CD4-positive, alpha-beta T cell treated with Interleukin-6 at 100 ng/mL for 8 hours (primary cell): ENCODE results near the gene HMGB2.

Experiments used
- DNase-seq: peaks from one replicate; pipeline ENCODE4 v3.0.0-alpha.2; 2020; ENCODE audit warnings: mixed read lengths, low spot score

HMGB2 gene

DNA sequence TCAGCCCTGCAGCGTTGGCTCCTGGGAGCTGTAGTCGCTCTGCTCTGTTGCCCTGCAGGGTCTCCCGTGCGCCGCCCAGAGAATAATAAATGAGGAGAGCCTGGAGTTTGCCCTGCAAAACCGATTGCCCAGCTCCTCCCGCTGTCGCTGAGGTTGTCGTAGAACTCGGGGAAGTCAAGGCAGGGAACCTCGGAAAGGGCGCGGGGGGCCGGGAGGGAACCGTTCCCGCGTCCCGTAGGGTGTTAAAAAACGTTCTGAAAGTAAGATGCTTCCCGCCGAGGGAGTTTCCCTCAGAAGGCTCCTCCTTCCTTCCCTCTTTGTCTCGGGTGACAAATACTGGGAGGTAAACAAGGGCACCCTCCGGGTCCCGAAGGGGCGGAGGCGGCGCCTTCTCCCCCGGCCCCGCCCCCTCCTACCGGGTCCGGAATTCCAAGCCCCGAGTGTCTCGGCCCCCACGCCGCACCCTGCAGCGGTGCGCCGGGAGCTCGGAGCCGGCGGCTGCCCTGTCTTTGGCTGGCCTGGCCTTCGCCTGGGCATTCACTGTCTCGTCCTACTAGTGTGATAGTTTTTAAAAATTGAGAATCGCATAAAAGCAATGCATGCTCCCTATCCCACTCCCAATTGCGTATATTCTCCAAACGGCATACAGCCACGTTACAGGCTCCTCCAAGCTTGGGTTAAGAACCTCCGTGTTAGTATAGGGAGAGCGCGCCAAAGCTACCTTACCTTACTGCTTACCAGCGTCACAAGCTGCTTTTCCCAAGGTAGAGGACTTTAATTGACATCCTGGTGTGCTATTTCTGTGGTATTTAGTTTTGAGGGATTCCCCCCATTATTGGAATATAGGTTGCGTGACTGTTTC lies 964 bp upstream of the HMGB2 start:
- DNase-seq: peak; percentile 19

DNA sequence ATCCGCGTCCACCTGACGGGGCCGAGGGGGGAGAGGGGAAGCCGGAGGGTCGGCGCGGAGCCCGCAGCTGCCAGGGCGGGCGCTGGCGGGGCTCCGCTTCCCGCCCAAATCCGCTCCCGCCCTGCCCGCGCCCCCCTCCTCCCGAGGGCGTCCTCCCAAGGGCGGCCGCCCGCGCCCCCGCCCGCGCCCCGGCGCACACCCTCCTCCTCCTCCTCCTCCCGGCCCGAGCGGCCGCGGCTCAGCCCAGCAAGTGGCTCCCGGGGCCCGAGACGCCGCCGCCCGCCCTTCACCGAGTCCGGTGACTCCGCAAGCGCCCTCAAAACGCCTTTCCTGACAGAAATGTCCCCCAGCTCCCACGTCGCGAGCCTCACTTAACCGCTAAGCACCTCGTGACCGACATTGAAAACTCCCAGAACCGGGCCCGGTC lies 487 bp downstream of the HMGB2 start:
- peak; percentile 42 for DNase-seq

DNA sequence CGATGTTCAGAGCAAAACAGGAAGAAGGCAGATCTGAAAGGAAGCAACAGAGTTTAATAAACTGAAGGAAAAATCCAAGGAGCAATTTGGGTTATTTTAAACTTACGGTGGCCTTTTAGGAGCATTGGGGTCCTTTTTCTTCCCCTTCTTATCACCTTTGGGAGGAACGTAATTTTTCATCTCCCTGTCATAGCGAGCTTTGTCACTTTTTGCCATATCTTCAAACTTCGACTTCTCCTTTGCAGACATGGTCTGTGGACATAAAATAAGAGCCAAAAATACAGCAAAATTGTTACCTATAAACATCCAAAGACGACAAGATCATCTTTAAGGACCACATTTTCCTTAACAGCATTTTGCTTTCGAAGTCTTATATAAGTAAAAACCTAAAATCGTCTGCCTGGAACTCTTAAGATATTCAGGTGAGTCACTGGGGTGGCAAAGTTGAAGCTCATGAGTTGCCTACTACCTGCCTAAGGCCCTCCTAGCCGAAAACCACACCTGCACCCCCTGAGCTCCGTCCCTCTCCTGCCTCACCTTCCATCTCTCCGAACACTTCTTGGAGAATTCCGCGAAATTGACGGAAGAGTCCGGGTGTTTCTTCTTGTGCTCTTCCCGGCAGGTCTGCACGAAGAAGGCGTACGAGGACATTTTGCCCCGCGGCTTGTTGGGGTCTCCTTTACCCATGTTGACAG lies 1.0 kb downstream of the HMGB2 start:
- DNase-seq: peak; percentile 17

DNA sequence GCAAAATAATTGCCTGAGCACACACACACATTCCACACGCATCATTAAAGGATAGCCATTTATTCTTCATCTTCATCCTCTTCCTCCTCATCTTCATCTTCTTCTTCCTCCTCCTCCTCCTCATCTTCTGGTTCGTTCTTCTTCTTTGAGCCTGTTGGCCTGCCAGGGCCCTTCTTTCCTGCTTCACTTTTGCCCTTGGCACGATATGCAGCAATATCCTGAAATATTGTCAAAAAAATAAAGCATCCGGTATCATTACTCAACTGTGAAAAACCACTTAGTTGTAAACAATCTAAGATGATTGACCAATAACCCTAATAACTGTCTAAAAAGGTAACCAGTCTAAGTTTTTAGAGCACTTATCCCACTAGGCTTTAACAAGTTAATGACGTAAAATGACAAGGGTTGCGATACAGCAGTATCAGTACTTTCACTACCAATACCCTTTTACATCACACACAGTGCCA lies 2.1 kb downstream of the HMGB2 start:
- DNase-seq: no peak

DNA sequence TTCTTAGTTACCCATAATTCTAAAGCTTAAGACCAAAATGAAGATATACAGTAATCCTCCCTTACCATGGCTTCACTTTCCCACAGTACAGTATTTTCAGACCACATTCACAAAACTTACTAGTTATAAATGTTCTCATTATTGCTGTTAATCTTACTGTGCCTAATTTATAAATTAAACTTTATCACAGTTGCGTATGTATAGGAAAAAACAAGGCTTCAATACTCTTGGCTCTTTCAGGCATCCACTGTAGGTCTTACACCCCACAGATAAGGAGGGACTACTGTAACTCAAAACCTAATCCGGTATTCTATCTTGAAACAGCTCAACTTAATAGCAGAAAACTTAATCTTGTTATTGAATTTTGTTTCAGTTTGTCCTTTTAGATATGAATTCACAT lies 3.6 kb downstream of the HMGB2 start:
- DNase-seq: no peak

DNA sequence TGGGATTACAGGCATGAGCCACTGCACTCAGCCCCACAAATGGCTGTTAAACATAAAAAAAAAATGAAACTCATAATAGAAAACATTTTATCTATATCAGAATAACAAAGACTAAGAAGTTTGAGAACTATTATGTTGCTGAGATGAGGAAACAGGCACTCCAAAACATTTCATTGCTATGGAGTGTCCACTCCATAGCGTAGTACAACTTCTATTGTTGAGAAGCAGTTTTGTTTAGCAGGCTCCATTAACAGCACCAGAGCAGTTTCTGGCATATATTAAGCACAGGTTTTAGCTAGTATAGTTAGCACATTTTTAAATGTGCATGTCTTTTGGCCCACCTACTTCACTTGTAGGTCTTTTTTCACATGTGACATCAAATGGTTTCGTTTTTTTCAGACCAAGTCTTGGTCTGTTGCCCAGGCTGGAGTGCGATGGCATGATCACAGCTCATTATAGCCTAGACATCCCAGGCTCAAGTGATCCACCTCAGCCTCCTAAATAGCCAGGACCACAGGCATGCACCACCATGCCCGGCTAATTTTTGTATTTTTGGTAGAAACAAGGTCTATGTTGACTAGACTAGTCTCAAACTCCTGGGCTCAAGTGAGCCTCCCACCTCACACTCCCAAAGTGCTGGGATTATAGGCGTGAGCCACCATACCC lies 5.8 kb downstream of the HMGB2 start:
- DNase-seq: no peak

DNA sequence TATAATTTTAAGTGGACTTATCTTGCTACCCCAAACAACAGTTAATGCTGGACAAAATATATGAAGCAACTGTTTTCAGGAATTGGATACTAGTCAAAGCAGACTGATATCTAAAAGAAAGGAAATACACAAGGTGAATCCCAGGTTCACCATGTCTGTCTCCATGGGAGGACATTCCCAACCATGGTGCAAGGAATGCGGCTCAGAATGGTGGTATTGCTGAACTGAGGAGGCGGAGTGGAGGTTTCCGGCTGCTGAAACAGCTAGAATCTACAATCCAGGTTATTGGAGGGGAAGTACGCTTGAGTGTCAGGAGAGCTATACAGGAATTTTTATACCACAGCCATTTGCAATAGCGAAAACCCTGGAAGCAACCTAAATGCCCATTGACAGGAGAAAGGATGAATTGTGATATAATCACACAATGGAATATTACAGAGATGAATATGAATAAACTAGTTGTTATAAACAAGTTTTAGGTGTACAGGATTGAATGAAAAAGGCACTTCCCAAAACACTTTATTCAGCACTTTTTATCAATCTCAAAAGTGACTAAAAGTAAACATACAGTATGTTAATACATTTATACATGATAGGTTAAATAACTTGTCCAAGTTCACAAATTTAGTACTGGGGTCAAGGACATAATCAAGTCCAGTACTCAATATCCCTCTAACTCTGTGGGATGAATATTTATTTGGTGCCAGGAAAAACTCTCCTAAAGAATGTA lies 9.0 kb downstream of the HMGB2 start:
- DNase-seq: no peak

DNA sequence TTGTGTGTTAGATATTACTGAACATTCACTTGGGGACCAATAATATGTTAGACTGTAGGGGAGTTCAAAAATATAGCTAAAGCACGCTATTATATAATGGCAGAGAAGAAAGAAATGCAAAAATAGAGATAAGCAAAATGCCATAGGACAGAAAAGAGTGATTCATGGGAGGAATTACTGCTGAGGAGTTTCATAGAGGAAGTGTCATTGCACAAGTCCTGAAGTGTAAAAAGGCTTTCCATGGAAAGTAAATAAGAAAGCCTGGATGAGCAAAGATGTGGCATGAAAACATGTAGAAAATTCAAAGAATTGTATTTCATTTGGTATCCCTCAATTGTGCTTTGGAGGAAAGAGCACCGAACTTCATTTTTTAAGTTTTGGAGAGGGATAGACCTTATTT lies 14.5 kb downstream of the HMGB2 start:
- no peak for DNase-seq

DNA sequence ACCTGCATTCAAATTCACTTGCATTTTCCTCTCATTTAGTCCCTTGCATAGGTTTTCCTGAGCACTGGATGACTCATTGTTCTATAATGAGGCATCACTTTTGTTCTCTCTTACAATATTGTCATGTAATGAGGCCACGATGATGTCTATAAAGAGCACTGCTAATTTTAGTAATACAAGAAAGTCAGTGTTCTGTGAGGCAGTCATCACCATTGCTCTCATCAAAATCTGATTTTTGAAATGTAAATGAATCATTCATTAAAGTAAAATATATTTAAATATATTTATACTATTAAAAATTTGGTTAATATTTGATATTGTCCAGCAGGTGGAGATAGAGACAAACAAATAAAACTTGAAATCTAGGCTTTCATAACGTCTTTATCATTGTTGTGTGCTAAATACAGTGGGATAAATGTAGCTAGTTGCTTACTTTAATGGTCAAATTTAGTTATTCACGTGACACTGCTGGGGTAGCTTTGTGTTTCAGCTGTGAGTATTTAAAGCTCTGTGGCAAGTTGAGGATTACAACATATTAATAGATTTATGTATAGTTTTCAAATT lies 15.4 kb downstream of the HMGB2 start:
- DNase-seq: no peak

DNA sequence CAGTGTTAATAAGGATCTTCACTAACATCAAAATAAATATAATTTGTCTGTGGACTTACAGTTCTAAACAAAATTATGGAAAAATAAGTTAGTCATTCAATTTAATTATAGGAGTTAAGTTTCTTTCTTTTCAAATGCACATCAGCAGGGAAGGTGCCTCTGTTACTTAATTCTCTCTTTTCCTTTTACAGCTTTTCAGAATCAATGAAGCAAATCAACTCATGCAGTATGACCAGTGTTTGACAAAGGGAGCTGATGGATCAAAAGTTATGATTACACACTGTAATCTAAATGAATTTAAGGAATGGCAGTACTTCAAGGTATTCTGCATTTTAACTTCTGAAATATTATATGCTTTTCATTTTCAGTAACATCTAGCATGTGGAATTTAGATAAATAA lies 15.9 kb downstream of the HMGB2 start:
- no peak for DNase-seq

DNA sequence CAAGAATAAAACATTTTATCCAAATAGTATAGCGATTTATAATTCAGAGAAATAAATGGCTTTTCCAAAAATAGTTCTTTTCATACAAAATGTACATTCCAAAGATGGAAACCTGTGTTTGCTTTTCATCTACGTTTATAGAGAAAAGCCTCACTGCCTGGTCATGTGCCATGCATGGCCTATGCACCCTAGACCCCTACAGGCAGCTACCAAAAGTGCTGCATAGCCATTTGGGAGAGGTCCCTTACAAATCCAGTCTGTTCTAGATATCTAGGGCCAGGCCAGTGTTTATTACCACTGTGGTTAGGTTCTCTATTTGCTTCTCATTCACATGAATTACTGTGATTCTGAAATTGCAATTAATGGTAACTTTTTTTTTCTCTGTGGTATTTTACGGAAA lies 17.2 kb downstream of the HMGB2 start:
- DNase-seq: no peak

DNA sequence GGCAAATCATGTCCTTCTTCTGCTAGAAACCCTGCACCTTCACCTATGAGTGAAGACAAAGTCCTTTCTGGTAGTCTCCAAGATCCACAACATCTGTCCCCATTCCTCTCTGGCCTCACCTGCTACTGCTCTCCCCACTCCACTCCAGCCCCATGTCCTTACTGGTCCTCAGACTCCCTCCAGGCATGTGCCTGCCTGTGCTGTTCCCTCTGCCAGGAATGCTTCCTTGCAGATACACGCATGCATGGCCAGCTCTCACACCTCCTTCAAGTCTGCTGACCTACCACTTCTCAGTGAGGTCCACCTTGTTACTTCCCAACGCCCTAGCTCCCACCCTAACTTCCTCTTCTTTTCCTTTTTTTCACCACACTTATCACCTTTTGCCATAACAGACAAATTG lies 18.1 kb downstream of the HMGB2 start:
- no peak for DNase-seq

DNA sequence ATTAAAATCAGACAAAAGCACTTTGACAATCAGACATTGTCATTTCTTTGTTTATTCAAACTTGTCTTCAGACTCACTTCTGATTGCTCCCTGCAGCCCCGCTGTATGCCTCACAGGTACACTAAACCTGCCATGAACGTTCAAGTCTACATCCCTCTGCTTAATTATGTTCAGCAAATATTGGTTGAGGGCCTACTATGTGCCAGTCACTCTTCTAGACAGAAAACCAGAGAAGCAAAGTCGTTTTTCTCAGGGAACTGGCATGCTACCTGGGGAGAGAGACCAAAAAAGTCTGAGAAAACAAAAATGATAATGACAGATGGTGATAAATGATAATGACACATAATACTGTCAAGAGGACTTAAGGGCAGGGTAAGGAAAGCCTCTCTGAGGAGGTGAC lies 19.4 kb downstream of the HMGB2 start:
- DNase-seq: no peak

DNA sequence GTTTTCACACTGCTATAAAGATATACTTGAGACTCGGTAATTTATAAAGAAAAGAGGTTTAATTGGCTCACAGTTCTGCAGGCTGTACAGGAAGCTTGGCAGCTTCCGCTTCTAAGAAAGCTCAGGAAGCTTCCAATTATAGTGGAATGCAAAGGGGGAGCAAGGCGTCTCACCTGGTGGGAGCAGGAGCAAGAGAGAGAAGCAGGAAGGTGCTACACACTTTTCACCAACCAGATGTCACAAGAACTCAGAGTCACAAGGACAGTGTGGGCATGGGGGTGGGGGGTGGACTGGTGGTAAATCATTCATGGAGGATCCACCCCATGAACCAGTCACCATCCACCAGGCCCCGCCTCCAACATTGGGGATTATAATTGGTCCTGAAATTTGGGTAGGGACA lies 22.8 kb downstream of the HMGB2 start:
- DNase-seq: no peak

DNA sequence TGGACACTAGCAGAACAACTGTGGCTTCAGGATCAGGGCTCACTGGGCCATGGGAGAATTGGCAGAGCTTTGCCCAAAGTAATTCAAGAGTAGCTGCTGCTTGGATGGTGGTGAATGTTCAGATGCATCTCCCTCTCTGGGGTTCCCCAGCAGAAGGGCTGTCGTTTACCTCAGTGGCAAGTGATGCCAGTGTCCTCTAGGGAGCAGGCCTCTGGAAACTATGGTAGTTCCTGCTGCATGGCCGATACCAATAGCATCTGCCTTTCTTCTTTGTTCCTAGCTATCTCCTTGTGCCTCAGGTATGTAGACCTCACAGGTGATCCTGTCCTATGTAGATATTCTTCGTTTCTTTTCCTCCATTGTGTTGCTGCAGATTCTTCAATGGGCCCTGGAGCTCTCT lies 26.4 kb downstream of the HMGB2 start:
- no peak for DNase-seq

DNA sequence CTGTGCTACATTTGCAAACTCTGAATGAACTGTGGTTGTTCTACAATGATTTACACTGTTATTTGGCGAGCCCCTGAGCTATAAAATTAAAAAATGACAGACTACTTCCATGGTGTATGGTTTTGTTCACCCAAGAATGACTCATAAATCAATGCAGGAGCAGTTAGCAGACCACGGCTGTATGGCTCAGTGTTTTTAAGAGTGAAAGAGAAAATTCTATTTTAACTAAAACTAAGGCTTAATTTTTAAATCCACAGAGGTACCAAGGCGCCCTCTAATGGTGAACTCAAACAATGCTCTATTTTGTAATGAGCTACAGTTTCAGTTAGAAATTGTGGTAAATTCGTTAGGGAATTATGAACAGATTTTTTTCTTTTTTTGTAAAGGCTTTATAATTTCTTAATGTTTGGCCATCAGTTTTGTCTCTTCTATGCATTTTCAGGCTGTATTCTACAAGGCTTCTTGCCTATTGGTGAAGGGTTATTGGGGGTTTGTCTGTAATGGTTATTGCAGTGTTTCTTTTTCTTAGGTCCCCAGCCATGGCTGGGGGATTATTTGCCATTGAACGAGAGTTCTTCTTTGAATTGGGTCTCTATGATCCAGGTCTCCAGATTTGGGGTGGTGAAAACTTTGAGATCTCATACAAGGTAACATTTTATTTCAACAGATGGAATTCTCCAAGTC lies 32.5 kb downstream of the HMGB2 start:
- DNase-seq: peak; percentile 19

DNA sequence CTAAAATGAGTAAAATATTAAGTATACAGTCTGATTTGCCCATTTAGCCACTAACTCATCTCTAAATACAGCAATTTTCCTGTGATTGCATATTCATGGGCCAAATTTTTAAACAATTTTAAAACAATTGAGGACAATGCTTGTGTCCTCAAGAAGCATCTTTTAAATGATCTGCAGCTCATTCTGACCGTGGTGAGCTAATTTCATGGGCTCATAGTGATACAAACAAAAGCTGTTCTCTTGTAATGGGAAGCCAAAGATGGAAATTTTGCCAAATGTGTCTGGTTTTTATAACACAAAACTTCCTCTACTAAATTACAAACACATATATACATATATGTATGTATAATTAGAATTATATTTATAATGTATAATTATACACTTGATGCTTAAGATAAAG lies 39.7 kb downstream of the HMGB2 start:
- no peak for DNase-seq

DNA sequence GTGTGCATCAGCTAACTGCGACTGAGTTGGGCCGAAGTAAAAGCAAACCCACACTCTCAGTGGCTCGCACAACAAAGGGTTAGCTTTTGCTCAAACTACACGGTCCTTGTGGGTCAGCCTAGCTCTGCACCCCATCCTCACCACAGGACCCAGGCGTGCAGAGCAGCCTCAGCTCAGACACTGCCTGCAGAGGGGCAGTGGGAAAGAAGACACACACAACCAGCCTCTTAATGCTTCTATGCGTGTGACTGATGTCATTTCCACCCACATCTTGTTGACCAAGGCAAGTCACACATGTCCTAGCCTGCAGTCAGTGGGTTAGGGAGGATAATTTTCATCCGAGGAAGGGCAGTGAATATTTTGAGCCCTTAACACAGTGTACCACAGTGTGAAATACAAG lies 40.5 kb downstream of the HMGB2 start:
- DNase-seq: no peak

DNA sequence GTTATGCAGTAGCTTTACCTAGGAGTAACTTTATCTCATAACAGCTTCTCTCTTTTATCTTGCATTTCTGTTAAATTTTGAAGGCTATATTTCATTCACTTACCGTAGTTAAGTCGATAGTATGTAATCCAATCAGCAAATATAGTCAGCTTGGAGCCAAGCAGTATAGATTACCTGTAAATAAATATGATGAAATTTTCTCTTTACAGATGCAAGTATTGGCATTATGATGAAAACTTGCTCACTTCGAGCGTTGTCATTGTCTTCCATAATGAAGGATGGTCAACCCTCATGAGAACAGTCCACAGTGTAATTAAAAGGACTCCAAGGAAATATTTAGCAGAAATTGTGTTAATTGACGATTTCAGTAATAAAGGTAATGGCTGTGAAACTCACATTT lies 42.3 kb downstream of the HMGB2 start:
- DNase-seq: no peak

DNA sequence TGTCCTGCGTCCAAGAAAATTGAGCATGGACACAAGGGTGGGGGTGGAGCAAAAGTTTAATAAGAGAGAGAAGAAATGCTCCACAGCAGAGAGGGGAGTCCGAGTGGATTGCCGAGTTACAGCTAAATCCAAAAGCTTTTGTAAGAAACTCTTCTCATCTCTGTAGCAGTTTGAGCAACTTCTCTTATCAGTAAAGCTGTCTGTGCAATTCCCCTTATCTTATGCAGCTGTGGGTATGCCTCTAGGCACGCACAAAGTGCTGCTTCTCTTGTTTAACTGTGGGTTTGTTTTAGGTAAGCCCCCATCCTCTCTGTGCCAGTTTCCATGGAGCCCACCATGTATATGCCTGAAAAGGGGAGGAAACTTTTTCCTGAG lies 44.8 kb downstream of the HMGB2 start:
- DNase-seq: no peak

DNA sequence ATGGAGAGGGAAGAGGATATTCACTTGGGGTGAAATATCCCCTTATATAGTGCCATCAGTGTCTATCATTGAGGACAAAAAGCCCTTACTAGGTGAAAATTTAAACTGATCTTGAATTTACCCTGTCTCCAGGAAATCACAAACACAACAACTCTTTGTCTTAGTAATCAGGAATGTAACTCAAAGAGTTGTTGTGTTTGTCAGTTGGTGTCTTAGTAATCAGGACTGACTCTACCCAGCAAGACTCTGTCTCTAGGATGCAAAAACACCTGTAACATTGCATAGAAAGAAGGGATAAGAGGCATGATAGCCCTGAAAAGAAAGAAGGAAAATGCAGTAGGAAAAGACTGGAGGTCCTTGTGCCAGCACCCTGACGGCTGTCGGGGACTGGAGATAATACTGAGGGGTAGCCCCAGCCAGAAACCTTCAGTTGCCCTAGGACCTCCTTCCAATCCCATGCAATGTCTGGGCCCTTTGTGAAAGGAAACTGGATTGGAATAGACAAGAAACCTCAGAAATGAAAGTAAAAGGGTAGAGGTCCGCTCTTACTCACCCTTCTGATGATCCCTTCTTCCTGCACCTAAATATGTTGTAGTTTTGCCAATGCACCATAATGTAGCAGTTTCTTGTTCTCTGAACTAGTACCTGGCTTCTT lies 45.3 kb downstream of the HMGB2 start:
- DNase-seq: no peak
